G401.6 (cell line): Measurements from ENCODE around the gene RAMP3.
"Not testable (repeated sequence)": the region's sequence is repeated elsewhere in the genome, so short reads cannot be mapped to it uniquely, and the experiment has no call there.

ENCODE experiments used
- FAIRE-seq: peaks from 2 replicates; lab custom pipeline; 2012; peaks lifted over from hg19 to GRCh38; lab: Jason Lieb, UNC

RAMP3 gene

GRCh38 chr7:45157653-45158401 lies at the start of gene RAMP3:
RAMP3 (plus strand) TSS chr7:45157791; CDS start chr7:45157829, 38 bp downstream.
- no peak for FAIRE-seq

GRCh38 chr7:45108863-45109262 lies 48.7 kb upstream of the RAMP3 start:
- FAIRE-seq, result no peak

- FAIRE-seq, result peak; percentile 86
Measured at GRCh38 chr7:45111298-45112223, 46.0 kb upstream of the RAMP3 start, which contains the start of gene TBRG4. TBRG4 (minus strand) TSS chr7:45111697; CDS start chr7:45109237, 2,460 bp downstream.

- no peak for FAIRE-seq
Measured at GRCh38 chr7:45112648-45113047, 44.9 kb upstream of the RAMP3 start.

GRCh38 chr7:45114257-45114656 lies 43.3 kb upstream of the RAMP3 start:
- not testable (repeated sequence) for FAIRE-seq

- no peak for FAIRE-seq
Measured at GRCh38 chr7:45114926-45115325, 42.7 kb upstream of the RAMP3 start.

- no peak for FAIRE-seq
Measured at GRCh38 chr7:45116048-45116447, 41.5 kb upstream of the RAMP3 start.

GRCh38 chr7:45117582-45117981 lies 40.0 kb upstream of the RAMP3 start:
- no peak for FAIRE-seq

- FAIRE-seq, result no peak
Measured at GRCh38 chr7:45118292-45118691, 39.3 kb upstream of the RAMP3 start.

GRCh38 chr7:45118889-45119331 lies 38.7 kb upstream of the RAMP3 start:
- FAIRE-seq, result no peak

- no peak for FAIRE-seq
Measured at GRCh38 chr7:45119550-45119949, 38.0 kb upstream of the RAMP3 start.

- no peak for FAIRE-seq
Measured at GRCh38 chr7:45122975-45123860, 34.4 kb upstream of the RAMP3 start.

- no peak for FAIRE-seq
Measured at GRCh38 chr7:45123913-45124710, 33.5 kb upstream of the RAMP3 start.

GRCh38 chr7:45125193-45125904 lies 32.2 kb upstream of the RAMP3 start:
- FAIRE-seq, result no peak

- FAIRE-seq, result no peak
Measured at GRCh38 chr7:45126201-45126600, 31.4 kb upstream of the RAMP3 start.

- no peak for FAIRE-seq
Measured at GRCh38 chr7:45126920-45127319, 30.7 kb upstream of the RAMP3 start.

- no peak for FAIRE-seq
Measured at GRCh38 chr7:45129181-45129800, 28.3 kb upstream of the RAMP3 start.

- FAIRE-seq, result no peak
Measured at GRCh38 chr7:45129906-45130305, 27.7 kb upstream of the RAMP3 start.

GRCh38 chr7:45130910-45131309 lies 26.7 kb upstream of the RAMP3 start:
- FAIRE-seq, result no peak

GRCh38 chr7:45131891-45132290 lies 25.7 kb upstream of the RAMP3 start:
- FAIRE-seq, result no peak
